Globus pallidus (tissue), 1 donor: ENCODE results near the gene ARHGAP15.

ENCODE experiments used
- DNase-seq: peaks from one replicate; pipeline ENCODE4 v3.0.0-alpha.2; 2015; ENCODE audit warnings: low spot score

Gene ARHGAP15

DNA sequence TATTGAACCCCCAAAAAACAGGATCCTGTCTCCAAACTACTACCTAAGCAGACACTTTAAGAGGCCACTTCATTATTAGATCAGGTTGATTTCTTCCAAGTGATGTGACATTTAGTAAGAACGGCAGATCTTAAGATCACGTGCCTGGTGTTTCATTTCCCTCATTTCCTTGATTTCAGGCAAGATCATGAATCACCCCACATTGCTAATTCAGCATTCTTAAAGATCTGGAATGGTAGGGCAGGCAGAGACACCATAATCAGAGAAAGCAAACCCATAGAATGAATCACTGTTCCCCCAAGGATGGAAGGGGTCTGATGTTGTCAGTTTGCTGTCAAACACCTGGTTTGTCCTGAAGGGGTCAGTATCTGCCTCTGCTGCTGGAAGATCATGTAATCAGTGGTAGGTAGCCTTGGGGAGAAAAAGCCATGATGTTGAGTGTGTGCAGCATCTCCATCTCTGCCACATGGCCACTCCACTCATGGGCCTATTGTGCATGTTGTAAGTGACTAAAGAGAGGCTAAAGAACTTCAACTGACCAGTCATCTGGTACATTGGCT lies 133.9 kb downstream of the ARHGAP15 start:
- no peak for DNase-seq

DNA sequence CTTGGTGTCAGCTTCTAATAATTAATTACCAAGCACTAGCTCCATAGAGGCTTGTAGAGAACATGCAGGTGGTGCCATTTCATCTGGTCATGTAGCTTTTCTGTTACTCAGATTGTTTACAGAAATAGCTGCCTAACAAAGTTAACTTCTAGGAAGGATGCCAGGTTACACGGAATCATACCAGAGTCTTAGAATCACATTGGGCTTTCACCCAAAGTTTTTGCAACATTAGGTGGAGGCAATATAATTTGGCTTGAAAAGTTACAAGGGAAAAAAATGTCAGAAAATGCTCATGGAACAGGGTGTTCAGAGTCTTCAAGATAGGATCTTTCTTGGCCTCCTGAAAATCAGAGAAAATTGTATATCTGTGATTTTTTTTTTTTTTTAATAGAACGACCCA lies 135.6 kb downstream of the ARHGAP15 start:
- DNase-seq: no peak

DNA sequence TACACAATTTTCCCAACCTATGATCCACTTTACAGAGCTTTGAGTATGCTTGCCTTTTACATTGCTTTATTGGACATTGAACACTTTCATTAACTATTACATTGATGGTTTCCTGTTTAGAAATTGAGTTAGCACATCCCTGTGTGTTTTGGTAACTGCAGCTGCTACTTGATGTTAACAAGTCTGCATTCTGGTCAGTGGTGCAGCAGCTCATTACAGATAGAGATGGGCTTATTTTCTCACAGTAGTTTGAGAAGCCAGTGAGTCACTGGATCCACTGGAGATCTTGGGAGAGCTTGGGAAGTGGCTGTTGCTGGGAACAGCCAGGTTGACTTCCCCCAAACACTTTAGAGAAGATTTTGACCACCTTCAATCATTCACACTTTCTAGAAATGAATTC lies 150.5 kb downstream of the ARHGAP15 start:
- DNase-seq: no peak

GRCh38 chr2:143280097-143280757 lies 151.0 kb downstream of the ARHGAP15 start:
- DNase-seq: no peak

GRCh38 chr2:143282684-143283083 lies 153.5 kb downstream of the ARHGAP15 start:
- DNase-seq: no peak

- DNase-seq: peak; percentile 24
Measured at GRCh38 chr2:143284087-143284675, 155.0 kb downstream of the ARHGAP15 start.

GRCh38 chr2:143289025-143289424 lies 159.8 kb downstream of the ARHGAP15 start:
- no peak for DNase-seq

- no peak for DNase-seq
Measured at GRCh38 chr2:143290221-143290620, 161.0 kb downstream of the ARHGAP15 start.

DNA sequence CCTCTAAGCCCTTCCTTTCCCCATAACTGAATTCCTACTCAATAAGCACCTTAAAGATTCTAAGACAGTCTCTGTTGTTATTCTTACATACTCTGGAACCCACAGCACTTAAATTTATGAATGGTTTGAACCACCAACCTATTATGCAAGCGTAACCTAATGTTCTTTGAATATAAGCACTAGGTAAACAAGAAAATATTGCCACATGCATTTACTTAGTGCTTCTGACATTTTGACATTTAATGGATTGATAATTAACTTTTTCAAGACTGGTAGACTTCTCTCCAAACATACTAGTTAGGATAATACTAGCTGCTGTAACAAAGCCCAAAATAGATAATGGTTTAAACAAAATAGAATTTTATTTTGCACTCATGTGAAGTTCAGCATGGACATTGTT lies 164.8 kb downstream of the ARHGAP15 start:
- DNase-seq: no peak

DNA sequence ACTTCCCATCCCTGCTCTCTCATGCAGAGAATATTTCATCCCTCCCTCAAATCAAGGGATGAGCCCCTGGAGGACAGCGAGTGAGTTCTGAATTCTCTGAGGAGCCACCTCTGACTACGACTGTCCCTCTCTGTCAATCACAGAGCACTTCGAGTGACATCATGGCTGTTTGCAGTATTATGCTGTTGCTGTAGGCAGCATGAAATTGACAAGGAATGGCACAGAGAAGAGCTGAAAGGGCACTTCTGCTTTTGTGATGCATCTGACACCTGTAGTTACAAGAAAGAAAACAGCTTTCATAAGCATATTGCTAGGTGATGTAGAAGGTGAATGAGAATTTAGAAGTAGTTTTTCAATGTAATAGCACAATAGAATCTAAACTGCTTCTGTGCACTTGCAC lies 166.9 kb downstream of the ARHGAP15 start:
- DNase-seq: no peak

DNA sequence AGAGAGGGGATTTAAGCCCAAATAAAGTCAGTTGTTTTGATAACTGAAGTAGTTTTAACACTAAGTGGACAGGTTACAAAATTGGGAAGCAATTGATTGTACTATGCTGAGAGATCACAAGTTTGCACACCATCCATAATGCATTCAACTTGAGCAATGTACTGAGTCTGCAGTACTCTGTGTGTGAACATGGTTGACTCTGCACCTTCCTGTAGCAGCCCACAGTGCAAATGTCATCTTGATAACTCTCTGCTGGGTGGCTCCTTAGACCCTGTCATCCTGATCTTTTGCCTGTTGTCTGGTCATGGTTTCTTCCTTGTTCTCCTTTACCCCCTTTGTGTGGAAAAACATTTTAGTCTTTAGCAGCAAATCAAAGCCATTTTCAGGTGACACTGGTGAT lies 168.0 kb downstream of the ARHGAP15 start:
- DNase-seq: no peak

DNA sequence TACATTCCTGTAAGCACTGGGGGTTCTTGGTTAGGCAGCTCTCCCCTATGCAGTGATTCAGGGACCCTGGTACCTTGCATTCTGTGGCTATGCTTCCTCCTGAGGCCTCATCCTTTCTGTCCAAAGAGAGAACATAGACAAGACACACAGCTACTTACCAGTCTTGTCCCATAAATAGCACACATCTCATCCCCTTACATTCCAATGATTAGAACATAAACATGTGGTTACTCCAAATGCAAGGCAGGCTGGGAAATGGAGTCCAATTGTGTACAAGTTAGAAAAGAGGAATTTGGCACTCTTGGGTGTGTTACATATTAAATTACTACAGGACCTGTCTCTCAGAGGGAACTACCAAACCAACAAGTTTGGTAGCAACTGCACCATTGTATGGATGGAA lies 171.3 kb downstream of the ARHGAP15 start:
- DNase-seq: no peak

- no peak for DNase-seq
Measured at GRCh38 chr2:143311426-143311825, 182.2 kb downstream of the ARHGAP15 start.

DNA sequence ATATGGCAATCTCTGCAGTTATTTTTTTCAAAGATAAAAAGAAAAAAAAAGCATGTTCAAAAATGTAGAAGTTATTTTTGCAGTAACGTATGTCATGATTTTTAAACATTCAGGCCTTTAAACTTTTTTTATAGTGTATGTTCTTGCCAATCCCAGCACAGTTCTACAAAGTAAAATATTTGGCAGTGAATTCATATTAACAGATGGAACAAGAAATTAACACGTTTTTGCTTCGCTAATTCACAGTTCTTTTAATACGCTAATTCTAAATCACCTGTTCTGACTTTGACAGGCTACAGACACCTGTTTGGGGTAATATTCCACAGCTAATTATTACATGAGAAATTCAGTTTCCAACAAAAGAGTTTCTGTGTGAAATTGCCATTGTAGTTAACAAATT lies 183.2 kb downstream of the ARHGAP15 start:
- no peak for DNase-seq

- no peak for DNase-seq
Measured at GRCh38 chr2:143313861-143314260, 184.6 kb downstream of the ARHGAP15 start.

DNA sequence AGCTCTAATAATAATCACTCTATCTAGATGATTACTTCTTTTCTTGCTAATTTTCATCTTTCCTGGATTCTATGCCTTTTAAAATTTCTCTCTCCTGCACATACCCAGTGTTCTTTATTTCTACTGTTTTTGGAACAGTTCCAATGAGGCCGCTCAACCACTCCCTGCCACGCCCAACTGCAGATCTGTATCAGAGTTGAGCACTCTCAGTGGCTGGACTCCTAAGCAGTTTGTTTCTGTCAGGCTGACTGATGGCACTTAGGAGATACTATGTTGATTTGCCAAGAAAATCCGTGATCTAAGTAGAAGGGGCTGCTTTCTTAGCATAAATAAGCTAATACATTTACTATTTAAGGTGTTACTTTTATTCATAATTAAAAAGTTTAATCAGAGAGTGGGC lies 192.8 kb downstream of the ARHGAP15 start:
- no peak for DNase-seq

DNA sequence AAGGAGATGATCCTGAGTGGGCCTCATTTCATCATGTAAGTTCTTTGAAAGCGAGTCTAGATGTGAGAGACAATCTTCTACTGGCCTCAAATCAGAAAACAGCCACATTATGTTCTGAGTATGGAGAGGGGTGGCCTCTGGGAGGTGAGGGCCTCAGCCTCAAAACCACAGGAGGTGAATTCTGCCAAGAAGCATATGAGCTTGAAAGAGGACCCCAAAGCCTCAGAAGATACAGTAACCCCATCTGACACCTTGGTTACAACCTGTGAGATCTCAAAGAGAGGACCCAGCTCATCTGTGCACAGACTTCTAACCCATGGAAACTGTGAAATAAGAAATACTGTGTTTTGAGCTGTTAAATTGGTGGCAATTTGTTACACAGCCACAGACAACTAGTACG lies 200.1 kb downstream of the ARHGAP15 start:
- no peak for DNase-seq

DNA sequence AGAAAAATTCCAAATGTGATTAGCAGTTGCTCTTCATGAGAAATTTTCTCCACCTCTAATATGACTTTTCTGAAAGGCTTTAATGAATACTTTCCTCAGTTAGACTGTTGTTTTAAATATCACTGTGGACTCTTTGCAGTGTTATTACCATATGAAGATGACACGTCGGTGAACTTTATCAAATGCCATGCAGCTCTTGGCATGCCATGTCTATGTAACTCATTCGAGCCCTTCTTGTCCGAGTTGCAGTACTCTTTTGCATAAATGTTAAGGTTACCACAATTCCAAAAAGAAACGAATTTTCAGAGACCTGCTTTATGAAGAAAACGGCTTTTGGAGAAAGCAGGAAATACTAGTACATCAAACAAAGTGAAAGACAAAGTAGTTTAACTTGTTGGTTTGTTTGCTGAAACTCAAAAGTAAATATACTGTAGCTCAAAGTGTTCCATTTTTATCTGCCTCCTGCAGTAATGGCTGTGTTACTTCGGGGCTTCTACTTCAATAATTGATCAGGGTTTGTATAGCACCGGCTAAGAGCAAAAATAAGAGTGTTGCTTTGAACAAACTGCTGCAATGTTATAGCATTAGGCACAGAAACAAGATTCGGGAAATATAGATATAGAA lies 204.1 kb downstream of the ARHGAP15 start:
- no peak for DNase-seq

DNA sequence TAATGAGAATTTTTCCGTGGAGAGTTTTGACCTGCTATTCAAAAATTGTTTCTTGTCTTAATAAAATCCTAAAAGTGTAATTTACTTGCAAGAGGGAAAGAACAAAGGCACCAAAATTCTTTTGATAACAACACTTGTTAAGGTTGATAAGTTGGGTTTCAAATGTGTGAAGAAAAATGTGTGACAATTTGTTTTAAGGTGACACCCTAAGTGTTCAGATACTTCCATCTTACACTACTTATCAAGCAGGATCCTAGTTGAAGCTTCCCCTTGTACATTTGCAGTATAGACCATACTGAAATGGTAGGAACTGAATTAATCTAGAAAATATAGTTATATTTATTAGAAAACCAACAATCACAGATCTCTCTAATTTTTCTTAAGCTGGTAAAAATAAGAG lies 204.6 kb downstream of the ARHGAP15 start:
- DNase-seq: no peak

- DNase-seq: no peak
Measured at GRCh38 chr2:143334837-143335236, 205.6 kb downstream of the ARHGAP15 start.

DNA sequence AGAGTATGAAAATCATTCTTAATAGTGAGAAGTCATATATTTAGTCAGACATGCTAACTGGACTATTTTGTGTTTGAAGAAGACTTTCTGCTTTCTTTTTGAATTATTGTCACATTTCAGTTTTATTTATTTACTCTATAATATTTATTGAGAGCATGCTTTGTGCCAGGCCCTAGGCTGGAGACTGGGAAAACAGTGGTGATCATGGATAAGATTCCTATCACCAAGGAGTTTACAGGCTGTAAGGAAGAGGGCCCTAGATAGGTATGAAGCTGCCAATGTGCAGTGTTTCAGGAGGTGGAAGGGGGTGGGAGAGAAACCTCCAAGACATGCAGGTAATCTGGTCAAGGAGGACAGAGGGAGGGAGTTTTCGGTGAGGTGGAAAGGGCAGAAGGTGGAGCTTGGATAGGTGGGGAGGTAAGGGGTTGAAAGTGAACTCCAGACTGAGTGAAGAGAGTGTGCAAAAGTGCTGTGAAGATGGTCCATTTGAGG lies 207.5 kb downstream of the ARHGAP15 start:
- no peak for DNase-seq

DNA sequence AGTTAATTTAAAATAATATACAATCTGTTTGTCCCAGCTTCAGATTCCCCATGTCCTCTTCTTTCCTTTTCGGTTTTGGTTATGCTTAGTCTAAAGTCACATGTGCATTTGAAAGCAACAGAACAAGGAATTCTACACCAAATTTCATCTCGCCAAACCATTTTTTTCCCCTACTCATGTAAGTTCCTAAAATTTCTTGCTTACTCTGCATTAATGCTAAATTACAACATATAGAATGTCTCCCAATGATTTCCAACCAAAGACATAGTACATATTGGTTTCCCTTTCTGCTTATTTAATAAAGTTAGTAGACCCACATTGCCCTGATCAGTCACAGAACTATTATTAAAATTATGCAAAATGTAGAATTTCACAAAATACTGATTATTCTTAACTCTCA lies 212.3 kb downstream of the ARHGAP15 start:
- no peak for DNase-seq

DNA sequence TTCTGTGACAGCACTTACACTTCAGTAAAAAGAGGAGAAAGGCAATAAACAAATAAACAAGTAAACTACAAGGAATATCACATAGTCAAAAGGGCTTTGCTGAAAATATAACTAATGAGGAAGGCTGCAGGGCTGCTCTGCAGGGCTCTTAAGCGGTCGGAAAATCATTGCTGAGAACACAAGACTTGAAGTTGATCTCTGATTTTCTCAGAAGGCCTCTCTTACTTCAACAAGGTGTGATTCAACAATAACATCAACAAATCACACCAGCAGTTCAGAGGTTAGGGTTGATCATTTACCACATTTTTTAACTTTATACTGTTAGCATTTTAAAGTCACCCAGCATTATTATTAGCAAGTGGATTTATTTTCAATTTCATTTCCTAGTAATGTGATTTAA lies 215.6 kb downstream of the ARHGAP15 start:
- no peak for DNase-seq
